NCI-H2107 treated with DMSO at 0.1 percent for 48 hours (cell line): ENCODE data around the gene AP1G2.
"Not testable (repeated sequence)": the region's sequence is repeated elsewhere in the genome, so short reads cannot be mapped to it uniquely, and the experiment has no call there.

Experiments used
- DNase-seq: peaks from one replicate; lab custom pipeline; 2025; ENCODE audit not compliant: unreplicated experiment; lab: John Stamatoyannopoulos, UW

AP1G2 gene

DNA sequence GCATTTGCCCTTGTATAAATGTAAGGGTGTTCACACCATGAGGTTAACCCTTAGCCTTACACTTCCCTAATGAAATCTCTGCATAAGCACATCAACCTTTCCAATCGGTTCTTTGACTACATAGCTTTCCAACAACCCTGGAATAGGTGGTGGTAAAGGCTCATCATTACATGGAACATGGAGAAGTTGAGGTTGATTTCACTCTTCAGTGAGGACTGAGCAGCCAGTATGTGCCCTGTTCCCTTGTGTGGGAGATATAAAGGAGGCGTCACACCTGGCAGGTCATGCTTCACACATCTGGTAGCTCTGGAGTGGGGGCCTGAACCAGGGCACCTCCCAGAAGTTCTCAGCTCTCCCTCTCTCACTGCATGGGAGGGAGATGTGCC, 32.7 kb upstream of the AP1G2 start:
- no peak for DNase-seq

DNA sequence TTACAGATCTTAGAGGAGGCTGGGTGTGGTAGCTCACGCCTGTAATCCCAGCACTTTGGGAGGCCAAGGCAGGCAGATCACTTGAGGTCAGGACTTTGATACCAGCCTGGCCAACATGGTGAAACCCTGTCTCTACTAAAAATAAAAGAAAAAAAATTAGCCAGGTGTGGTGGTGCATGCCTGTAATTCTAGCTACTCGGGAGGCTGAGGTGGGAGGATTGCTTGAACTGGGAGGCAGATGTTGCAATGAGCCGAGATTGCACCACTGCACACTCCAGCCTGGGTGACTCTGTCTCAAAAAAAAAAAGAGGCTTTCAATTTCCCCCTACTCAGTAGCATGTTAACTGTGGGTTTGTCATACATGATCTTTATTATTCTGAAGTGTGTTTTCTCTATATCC, 26.6 kb upstream of the AP1G2 start:
- not testable (repeated sequence) for DNase-seq

DNA sequence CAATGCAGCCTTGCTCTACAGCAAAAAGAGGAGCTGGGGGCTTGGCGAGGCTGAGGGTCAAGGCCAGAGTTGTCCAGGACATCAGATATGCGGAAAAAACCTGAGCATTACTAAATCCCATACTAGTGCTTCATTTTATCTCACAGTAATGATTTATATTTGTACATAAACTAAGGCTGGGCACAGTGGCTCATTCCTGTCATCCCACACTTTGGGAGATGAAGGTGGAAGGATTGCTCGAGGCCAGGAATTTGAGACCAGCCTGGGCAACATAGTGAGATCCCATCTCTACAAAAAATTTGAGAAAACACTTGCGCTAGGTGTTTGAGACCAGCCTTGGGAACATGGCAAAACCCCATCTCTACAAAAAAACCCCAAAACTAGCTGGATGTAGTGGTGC, 22.6 kb upstream of the AP1G2 start:
- DNase-seq, result no peak

DNA sequence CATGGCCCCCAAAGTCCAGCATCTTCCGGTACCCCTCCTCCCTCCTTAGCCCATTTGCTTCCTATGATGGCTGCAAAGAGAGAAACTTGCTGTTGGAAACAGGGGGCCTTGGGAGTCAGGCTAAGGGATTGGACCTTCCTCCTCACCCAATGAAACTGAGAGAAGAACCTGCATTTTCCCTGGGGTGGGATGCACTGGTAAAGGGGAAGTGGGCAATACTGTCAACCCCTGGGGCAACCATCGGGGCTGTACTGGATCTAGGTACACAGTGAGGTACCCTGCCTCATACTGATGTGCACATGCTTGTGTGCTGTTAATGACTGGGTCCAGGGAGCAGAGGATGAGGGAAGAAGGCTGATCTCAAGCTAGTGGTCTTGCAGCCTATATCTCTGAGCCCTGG, 22.0 kb upstream of the AP1G2 start:
- DNase-seq, result no peak

DNA sequence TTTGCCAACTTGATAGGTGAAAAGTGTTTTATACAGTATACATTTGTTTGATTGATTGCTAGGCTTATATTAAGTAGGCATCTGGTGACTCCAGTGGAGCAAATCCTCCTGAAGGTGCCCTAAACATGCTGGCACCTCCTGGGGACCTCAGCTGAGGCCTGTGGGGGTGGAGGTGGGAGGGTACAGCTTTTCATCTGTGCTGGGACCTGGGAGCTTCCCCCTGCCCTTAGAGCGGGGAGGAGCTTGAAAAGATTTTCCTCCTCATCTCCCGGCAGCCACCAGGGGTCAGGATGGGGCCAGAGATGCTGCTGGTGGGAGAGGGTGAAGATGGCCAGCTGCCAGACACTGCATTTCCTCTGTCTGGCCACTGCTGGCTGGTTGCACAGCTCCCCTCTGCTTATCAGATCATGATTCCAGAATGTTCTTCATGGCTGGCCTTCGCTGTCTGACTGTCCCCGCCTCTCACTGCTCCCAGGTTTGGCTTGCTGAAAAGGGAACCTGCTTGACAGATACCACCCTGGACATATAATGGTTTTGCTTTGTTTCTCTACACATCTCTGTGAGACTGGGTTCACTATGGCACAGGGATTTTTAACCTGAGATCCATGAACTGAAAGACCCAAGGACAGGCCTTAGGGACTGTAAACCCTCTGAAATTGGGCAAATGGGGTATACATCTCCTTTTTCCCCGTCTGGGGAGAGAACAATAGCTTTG, 21.4 kb upstream of the AP1G2 start:
- peak; percentile 88 for DNase-seq

DNA sequence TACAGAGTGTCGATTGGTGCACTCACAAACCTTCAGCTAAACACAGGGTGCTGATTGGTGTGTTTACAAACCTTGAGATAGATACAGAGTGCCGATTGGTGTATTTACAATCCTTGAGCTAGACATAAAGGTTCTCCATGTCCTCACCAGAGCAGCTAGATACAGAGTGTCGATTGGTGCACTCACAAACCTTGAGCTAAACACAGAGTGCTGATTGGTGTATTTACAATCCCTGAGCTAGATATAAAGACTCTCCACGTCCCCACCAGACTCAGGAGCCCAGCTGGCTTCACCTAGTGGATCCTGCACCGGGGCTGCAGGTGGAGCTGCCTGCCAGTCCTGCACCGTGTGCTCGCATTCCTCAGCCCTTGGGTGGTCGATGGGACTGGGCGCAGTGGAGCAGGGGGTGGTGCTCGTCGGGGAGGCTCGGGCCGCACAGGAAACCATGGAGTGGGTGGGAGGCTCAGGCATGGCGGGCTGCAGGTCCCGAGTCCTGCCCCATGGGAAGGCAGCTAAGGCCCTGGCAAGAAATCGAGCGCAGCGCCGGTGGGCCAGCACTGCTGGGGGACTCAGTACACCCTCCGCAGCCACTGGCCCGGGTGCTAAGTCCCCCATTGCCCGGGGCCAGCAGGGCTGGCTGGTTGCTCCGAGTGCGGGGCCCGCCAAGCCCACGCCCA, 17.1 kb upstream of the AP1G2 start:
- DNase-seq, result not testable (repeated sequence)

DNA sequence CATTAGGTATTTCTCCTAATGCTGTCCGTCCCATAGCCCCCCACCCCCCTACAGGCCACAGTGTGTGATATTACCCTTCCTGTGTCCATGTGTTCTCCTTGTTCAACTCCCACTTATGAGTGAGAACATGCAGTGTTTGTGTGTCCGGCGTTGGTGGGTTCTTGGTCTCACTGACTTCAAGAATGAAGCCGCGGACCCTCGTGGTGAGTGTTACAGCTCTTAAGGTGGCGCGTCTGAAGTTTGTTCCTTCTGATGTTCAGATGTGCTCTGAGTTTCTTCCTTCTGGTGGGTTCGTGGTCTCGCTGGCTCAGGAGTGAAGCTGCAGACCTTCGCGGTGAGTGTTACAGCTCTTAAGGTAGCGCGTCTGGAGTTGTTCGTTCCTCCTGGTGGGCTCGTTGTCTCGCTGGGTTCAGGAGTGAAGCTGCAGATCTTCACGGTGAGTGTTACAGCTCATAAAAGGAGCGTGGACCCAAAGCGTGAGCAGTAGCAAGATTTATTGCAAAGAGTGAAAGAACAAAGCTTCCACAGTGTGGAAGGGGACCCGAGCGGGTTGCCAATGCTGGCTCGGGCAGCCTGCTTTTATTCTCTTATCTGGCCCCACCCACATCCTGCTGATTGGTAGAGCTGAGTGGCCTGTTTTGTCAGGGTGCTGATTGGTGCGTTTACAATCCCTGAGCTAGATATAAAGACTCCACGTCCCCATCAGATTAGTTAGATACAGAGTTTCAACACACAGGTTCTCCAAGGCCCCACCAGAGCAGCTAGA, 16.4 kb upstream of the AP1G2 start:
- not testable (repeated sequence) for DNase-seq

DNA sequence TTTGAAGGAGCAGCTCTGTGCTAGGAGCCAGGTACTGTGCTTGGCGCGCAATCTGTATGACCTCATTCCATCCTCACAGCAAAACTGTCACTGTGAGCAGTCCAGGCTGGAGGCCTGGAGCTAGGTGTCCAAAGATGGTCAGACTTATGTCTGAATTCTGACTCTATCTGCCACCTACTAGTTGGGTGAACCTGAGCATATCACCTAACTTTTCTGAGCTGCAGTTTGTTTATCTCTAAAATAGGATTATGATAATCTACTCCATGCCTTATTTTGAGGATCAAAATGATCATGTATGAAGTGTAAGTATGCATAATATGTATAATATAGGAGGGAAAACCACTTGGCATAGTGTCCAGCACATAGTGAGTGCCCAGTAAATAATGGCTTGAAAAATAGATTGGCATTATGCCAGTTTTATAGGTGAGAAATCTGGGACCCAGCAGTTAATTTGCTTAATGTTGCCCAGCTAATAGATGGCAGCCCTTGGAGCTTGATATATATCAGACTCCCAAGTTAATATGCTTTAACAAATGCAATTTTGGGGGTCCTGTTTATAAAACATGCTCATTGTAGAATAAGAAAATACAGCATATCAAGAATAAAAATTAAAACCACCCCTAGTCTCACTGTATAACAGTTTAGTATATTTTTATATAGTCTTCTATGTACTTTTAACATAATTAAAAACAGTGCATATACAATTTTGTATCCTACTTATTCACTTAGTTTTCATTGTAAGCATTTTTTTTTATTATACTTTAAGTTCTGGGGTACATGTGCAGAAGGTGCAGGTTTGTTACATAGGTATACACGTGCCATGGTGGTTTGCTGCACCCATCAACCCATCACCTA, 15.5 kb upstream of the AP1G2 start:
- DNase-seq, result no peak

DNA sequence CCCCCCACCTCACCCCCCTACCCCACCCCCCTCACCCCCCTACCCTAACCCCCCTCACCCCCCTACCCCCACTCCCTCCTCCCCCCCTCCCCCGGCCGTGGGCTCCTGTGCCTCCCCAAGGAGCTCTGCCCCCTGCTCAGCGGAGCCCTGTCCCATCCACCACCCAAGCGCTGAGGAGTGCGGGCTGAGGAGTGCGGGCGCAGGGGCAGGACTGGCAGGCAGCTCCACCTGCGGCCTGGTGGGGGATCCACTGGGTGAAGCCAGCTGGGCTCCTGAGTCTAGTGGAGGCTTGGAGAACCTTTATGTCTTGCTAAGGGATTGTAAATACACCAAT, 13.3 kb upstream of the AP1G2 start:
- no peak for DNase-seq

DNA sequence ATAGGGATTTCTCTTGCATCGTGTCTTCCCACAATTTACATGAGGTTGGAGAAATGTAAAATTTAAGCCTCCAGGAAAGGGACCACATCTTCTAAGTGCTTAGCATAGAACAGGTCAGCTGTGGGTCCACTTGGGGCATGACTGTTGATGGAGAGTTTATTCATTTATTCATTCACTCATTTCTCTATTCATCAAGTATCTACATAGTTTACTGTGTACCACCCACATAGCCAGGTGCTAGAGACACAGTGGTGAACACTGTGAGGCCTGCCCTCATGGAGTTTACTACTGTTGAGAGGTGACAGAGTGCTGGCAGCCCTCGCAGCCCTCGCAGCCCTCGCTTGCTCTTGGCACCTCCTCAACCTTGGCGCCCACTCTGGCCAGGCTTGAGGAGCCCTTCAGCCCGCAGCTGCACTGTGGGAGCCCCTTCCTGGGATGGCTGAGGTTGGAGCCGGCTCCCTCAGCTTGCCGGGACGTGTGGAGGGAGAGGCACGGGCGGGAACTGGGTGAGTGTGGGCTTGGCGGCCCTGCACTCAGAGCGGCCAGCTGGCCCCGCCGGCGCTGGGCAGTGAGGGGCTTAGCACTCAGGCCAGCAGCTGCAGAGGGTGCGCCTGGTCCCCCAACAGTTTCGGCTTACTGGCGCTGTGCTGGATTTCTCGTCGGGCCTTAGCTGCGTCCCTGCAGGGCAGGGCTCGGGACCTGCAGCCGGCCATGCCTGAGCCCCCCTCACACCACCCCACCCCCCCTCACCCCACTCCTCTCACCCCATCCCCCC, 12.7 kb upstream of the AP1G2 start:
- no peak for DNase-seq

DNA sequence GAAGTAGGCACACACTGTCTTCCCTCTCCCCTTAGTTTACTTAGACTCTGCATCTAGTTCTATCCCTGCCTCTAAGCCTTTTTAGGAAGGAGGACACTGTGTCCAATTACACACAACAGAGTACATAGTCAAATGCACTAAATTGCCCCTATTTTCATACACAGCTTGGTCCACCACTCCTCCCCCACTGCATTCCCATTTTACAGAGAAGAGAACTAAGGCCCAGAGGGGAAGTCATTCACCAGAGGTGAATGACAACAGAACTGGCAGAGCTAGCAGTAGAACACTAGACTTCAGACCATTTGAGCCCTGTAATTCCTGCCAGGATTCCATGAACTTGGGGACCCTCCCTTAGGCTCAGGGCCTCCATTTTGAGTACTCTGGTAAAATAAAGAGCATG, 12.1 kb upstream of the AP1G2 start:
- DNase-seq, result no peak

DNA sequence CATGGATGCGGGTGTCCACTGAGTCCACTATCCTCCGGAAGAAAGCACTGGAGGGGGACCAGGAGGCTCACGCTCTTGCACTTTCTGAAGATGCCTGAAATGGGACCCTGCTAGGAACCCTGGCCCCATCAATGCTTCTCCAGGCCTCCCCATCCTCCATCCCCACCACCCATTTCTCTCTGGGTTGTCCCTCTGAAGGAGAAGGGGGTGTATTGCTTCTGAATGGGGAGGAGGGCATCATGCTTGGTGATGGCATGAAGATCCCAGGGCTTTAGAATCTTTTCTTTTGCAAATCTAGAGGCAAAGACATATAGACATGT, 11.7 kb upstream of the AP1G2 start:
- DNase-seq, result no peak

DNA sequence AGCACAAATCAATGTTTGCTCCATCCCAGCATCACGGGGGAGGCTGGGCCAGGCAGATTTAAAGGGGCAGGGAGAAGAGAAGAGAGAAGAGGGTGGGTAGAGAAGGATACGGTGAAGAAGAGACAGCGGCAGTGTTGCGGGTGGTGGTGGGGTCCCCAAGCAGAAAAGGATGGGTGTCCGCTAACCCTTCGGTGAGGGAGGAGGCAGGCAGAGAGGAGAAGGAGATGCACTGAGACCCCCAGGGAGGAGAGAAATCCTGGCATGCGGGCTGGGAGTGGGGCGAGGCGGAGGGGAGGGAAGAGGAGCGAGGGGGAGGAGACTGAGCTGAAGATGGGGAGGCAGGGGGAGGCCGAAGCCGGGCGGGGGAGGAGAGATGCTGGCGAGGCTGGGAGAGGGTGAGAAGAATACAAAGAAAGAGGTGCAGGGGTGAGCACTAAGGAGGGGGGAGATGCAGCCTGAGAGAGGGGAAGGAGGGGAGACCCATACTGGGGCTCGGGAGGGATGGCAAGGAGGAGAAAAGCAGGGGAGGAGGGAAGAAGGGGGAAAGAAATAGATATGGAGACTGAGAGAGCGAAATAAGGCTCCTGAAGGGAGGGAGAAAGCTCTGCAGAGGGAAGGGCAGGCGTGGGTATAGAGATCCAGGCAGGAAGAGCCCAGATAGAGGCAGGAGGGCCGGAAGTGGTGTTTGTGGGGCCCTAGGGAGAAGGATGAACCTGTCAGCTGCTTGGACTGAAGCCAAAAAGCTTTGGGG, 11.1 kb upstream of the AP1G2 start, which contains the start of gene JPH4:
Gene JPH4, minus strand, starts transcription at position 231 of the 751 bp plus-strand sequence. CDS start 1,337 bp downstream, outside the sequence.
- no peak for DNase-seq

DNA sequence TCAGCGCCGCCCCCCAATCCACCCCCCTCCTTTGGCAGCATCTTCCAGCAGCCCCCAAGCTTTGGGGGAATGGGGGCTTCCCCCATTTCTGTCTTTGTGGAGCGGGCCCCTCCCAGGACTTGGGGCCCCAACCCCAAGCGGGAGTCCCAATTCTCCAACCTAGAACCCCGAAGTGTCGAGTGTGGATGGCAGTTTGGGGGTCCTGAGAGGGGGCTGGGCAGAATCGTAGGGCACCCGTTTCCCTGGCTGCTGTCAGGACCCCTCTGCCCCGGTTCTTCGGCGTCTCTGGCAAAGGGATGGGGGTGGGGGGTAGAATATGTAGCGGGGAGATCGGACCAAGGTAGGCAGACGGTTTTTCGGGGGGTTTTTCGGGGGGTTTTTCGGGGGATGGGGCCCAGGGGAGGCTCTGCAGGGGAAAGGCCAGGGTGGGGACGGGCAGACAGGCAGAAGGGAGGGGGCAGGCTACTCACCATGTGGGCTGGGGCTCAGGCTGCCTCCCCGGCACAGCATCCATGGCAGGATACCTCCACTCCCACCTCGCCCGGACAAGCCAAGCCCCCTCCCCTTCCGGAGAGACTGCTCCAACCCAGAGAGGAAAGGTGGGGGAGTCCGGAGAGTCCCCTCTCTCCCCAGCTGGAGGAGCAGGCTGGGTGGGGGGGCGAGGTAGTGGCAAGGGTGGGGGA, 10.3 kb upstream of the AP1G2 start:
- no peak for DNase-seq

DNA sequence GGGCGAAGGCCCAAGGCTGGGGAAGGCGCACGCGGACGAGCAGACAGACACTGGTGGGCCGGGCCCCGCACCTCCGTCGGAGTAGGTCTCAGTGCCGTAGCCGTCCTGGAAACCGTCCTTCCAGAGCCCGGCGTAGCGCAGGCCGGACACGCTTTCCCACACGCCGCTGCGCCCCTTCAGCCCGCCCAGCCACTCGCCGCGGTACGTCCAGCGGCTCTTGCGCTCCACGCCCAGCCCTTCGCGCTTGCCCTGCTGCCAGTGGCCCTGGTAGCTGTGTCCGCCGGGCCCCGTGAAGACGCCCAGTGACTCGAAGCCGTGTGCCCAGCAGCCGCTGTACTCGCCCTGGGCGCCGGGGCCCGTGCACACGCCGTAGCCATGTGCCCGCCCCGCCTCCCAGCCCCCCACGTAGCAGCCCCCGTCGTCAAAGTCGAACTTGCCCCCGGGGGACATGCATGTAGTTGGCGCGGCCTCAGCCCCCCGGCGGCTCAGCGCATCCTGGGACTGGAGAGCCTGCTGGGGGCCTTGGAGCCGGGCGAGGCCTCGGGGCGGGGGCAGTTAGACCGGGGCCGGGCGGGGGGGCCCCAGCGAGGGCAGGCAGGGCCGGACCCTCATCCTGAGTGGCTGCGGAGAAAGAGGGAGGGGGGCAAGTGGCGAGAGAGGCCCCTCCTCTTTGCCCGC, 9.6 kb upstream of the AP1G2 start:
- DNase-seq, result no peak

DNA sequence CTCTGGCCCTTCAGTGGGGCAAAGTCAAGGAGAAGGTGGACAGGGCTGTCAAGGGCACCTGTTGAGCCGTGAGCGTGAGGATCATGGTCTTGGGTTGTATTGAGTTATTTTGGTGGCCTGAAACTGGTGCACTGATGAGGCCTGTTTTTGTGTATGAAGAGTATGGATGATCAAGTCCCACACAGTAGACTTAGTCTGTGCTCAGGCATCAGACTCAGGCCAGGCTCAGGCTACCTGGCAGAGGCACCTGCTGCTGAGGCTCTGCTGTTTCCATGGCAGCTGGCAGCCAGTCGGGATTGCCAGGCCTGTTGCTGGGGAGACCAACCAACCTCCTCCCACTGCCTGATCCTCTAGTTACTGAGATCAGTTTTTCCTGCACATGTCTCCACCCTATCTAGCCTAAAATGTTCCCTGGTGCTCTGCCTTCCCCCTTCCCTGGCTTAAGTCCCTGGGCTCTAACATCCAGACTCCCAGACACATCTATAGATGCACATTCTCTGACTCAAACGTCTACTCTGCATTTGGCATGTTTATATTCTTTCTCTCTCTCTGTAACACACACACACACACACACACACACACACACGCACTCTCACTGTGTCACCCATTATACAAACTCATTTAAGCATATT, 5.9 kb upstream of the AP1G2 start:
- DNase-seq, result peak; percentile 80

DNA sequence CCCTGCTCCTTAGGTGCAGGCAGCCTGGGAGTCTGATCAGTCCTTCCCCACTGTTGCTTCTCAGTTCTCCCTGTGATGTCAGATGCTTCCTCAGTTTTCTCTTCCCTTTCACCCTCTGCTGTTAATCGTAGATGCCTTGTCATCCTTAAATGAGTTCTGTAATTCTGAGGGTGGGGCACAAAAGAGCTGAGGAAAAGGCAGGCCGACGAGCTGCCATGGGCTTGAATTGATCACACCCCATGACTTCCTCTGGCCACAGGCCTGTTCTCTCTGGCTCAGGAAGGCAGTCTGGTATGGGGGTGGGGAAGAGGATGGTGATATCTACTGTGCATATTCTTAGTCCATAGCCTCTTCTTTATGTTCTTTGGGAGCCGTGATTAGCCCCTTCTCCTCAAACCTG, 5.2 kb upstream of the AP1G2 start:
- DNase-seq, result no peak

DNA sequence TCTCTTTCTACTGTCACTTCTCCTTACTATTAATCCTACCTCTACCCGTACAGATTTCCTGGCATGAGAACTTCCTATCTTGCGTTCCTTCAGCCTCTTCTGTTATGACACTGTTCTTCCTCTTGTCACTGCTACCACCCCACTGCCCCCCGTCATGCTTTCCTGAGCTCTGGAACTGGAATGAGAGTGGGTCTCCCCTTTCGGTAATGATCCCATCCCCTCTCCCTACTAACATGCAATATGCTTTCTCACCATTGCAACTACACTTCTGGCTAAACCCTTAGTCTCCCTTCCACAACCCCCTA, 4.9 kb upstream of the AP1G2 start:
- DNase-seq, result no peak
